SJCRH30 (cell line): Measurements from ENCODE around the gene AMH. TPM values are rescaled to one million over a fixed set of nuclear protein-coding genes. Genes with fewer than 3 reads are reported as not detected.
"Not testable (repeated sequence)": the region's sequence is repeated elsewhere in the genome, so short reads cannot be mapped to it uniquely, and the experiment has no call there.

ENCODE experiments used
- DNase-seq, 2 experiments: peaks; one replicate each; pipeline ENCODE4 v3.0.0-alpha.2; 2015 to 2020
- H3K27ac ChIP-seq: fragments of 250-450 bp; sonication (Bioruptor Pico); 2 replicates; pipeline ENCODE4 v1.5.1; 2020; ENCODE audit warnings: mild to moderate bottlenecking, moderate library complexity
- H3K27me3 ChIP-seq: fragments of 250-450 bp; sonication (Bioruptor Pico); 2 replicates; pipeline ENCODE4 v1.5.1; 2020; ENCODE audit warnings: mild to moderate bottlenecking, moderate library complexity
- H3K36me3 ChIP-seq: fragments of 250-450 bp; sonication (Bioruptor Pico); 2 replicates; pipeline ENCODE4 v1.5.1; 2020; ENCODE audit warnings: mild to moderate bottlenecking, moderate library complexity
- H3K4me1 ChIP-seq: fragments of 250-450 bp; sonication (Bioruptor Pico); 2 replicates; pipeline ENCODE4 v1.5.1; 2020; ENCODE audit warnings: mild to moderate bottlenecking, moderate library complexity
- H3K4me3 ChIP-seq: fragments of 250-450 bp; sonication (Bioruptor Pico); 2 replicates; pipeline ENCODE4 v1.5.1; 2020; ENCODE audit warnings: mild to moderate bottlenecking, moderate library complexity
- H3K9me3 ChIP-seq: fragments of 250-450 bp; sonication (Bioruptor Pico); replicated peaks from 2 replicates; pipeline ENCODE4 v1.5.1; 2020; ENCODE audit warnings: mild to moderate bottlenecking, moderate library complexity
- total RNA-seq: library from RNA; depleted of rRNA; stranded (reverse); fragments of >200 nt; shearing (Covaris generic); gene quantifications from 2 replicates; pipeline ENCODE4 v1.2.3, GENCODE V29; 2014; rRNA removed

Gene AMH
- total RNA-seq = 6.9 and 11.5 TPM in 2 replicates

DNA sequence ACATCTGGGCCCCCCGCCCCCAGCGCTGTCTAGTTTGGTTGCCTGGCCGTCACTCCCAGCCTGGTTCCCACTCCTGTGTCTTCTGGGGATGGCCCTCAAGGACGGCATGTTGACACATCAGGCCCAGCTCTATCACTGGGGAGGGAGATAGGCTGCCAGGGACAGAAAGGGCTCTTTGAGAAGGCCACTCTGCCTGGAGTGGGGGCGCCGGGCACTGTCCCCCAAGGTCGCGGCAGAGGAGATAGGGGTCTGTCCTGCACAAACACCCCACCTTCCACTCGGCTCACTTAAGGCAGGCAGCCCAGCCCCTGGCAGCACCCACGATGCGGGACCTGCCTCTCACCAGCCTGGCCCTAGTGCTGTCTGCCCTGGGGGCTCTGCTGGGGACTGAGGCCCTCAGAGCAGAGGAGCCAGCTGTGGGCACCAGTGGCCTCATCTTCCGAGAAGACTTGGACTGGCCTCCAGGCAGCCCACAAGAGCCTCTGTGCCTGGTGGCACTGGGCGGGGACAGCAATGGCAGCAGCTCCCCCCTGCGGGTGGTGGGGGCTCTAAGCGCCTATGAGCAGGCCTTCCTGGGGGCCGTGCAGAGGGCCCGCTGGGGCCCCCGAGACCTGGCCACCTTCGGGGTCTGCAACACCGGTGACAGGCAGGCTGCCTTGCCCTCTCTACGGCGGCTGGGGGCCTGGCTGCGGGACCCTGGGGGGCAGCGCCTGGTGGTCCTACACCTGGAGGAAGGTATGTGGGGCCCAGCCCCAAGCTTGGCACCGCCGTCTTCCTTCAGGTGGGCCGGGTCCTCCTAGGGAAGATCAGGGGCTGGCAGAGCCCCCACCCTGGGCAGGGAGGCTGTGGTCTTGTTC is at the start of gene AMH:
Gene AMH, plus strand, starts transcription at position 314 of the 857 bp plus-strand sequence. Its CDS starts 10 bp downstream, at position 324.
- peaks cover 67% of the 10 kb centered on the region for H3K36me3 ChIP-seq
- H3K4me1 ChIP-seq = no peaks in the 10 kb centered on the region
- H3K9me3 ChIP-seq = no peaks in the 10 kb centered on the region
- H3K27ac ChIP-seq = no peak within 1 kb of the TSS
- H3K27me3 ChIP-seq = no peaks in the 10 kb centered on the region
- no peak for DNase-seq
- H3K4me3 ChIP-seq = no peak within 1 kb of the TSS

DNA sequence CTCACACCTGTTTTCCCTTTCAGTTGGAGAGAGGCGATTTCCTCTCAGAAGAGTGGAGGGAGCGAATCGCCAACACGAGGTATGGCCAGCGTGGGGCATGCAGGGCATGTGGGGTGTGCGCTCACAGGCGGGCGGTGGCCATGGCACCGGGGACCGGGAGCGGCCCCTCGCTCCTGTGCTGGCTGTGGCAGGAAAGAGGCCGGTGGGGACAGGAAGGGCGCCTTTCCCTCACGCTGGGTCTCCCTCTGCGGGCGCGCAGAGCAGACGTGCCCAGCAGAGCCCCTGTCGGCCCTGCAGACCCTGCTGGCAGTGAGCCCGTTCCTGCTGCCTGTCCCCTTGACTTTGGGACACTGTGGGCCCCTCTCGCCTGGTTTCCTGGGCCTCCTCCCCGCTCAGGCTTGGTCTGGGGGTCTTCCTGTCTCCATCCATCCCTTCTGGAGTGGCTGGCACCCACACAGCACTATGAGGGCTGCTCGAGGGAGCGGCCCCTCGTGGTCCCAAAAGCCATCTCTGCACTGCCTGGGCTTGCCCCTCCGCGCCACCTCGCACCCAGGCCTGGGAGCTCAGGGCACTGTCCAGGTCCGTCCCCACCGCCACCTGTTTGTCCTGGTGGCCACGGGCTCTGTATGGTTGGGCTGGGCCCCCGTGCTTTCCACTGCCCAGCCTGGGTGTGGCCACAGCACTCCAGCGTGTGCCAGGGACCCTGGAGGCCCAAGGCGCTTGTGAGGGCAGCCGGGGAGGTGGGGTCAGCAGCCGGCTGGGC is 49.1 kb upstream of the AMH start:
- H3K4me1 ChIP-seq = no peaks in the 10 kb centered on the region
- peaks cover 8% of the 10 kb centered on the region for H3K36me3 ChIP-seq

DNA sequence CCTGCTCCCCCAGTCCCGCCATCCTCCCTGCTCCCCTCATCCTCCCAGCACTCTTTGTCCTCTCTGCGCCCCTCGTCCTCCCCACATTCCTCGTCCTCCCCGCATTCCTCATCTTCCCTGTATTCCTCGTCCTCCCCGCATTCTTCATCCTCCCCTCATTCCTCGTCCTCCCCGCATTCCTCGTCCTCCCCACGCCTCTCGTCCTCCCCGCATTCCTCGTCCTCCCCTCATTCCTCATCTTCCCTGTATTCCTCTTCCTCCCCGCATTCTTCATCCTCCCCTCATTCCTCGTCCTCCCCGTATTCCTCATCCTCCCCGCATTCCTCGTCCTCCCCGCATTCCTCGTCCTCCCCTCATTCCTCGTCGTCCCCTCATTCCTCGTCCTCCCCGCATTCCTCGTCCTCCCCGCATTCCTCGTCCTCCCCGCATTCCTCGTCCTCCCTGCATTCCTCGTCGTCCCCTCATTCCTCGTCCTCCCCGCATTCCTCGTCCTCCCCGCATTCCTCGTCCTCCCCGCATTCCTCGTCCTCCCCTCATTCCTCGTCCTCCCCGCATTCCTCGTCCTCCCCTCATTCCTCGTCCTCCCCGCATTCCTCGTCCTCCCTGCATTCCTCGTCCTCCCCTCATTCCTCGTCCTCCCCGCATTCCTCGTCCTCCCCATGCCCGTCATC is 48.4 kb upstream of the AMH start:
- H3K27ac ChIP-seq, H3K27me3 ChIP-seq, H3K4me1 ChIP-seq, H3K36me3 ChIP-seq, DNase-seq, H3K4me3 ChIP-seq, H3K9me3 ChIP-seq: not testable (repeated sequence)

More for the DNA sequence above, 49.1 kb upstream of the AMH start:
- Histone ChIP-seq H3K4me3 (no peak overlapping the region), H3K27ac (no peak overlapping the region), H3K27me3 (no peaks in the 10 kb centered on the region), H3K9me3 (no peaks in the 10 kb centered on the region)
- DNase-seq = no peak

DNA sequence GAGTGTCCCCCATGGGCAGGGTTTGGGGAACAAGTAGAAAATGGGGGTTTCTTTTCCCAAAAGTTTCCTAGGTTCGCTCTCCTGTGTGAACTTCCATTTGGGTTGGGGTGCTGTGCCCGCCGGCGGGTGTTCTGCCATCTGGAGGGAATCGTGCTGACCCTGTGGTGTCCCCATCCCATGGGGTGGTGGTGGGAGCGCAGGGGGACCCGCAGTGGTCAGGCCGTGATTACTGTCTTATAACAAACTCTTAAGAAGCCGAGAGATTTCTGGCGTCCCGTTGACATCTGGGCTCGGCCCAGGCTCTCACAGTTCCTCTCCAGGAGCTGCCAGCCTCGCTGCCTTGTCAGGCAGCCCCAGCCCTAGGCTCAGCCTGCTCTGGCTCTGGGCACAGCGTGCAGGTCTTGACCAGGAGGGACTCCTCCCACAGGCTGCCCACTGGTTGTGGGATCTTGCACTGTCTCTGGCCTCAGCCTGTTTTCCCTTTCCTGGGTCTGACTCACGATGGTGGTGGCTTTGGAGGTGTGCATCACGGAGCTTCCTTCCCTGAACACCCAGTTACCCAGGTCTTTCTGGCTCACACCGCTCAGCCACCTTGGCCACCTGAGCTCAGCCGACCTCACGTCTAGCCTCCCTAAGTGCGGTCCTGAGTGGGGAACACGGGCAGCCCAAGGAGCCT is 47.5 kb upstream of the AMH start:
- no peaks in the 10 kb centered on the region; the same call in 1 of the 2 replicates for H3K36me3 ChIP-seq
- H3K4me3 ChIP-seq = no peak overlapping the region
- H3K27ac ChIP-seq = no peak overlapping the region
- no peaks in the 10 kb centered on the region for H3K4me1 ChIP-seq
- no peaks in the 10 kb centered on the region for H3K27me3 ChIP-seq
- H3K9me3 ChIP-seq = no peaks in the 10 kb centered on the region
- no peak for DNase-seq

DNA sequence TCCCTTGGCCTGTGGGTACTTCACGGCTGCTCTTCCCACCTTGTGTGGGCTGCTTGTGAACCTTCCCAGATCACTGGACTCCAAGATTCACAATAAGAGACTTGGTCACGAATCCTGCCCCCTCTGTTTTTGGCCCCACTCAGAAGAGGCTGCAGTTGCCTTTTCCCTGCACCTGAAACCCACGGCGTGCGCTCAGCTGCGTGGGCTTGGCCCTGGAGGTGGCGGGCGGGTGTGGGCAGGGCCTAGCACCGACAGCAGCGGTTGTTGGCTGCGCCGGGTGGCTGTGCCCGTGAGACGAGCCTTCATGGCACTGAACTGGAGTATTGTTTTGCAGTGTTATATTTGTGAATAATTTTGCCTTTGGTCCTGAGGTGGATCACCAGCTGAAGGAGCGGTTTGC is 46.8 kb upstream of the AMH start:
- H3K36me3 ChIP-seq = no peaks in the 10 kb centered on the region; the same call in 1 of the 2 replicates

DNA sequence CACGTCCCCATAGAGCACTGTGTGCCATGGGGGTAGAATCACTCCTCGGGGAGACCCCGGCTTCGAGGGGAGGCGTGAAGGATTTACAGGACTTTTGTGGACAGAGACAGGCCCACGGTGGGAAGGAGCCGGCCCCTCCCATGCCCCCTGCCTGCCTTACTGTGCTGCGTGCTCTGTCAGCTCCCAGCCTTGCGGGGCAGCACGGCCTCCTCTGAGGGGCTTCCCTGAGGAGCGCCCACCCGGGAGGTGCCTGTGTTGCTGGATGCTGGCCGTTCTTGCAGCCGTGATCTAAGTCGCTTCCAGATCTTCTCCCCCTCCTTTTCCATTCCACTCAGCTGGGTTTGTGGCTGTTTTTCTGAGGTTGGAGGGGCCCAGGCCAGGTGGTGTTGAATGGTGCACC is 42.1 kb upstream of the AMH start:
- no peak overlapping the region for H3K4me3 ChIP-seq
- H3K9me3 ChIP-seq = no peaks in the 10 kb centered on the region
- no peak for DNase-seq
- H3K4me1 ChIP-seq = peaks cover 8% of the 10 kb centered on the region
- H3K27me3 ChIP-seq = no peaks in the 10 kb centered on the region
- H3K27ac ChIP-seq = no peak overlapping the region
- H3K36me3 ChIP-seq = peaks cover 23% of the 10 kb centered on the region

More for the DNA sequence above, 46.8 kb upstream of the AMH start:
- Histone ChIP-seq H3K27ac (no peak overlapping the region), H3K9me3 (no peaks in the 10 kb centered on the region), H3K4me3 (no peak overlapping the region), H3K27me3 (no peaks in the 10 kb centered on the region), H3K4me1 (no peaks in the 10 kb centered on the region)
- DNase-seq = no peak

DNA sequence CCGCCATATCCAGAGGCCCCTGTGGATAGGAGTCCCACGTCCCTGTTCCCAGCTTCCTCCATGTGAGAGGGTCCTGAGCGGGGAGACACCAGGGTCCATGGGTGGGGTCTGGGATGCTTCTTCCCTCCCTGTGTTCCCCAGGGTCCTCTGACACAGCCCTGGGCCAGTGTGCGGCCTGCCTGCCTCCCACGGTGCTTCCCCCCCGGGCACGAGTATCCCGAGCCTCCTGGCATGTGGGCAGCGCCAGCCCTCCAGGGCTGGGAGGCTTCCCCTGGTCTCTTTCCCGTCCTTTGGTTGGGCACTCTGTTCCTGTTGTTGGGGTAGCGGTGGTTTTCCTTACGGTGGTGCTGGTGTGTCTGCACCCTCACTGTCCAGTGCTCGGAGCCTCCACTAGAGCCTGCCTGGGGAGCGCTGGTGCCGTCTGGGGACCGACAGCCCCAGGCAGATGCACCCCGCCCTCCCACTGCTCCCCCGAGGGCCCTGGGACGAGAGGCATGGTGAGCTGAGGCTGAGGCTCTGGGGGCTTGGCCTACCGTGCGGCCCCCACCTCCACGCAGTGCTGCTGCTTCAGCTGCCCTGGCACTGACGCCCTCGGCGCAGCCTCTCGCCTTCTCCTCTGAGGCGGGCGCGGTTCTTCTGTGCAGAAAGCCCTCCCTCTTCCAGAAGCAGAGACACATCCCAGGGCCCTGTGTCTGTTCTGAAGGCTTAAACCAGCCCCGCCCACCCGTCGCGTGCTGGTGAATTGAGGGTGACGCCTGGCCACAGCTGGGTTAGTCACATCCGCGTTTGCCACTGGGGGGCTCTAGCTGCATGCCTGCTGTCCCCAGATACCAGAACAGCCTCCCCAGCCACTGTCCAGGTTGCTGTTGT is 40.9 kb upstream of the AMH start:
- H3K27ac ChIP-seq = no peak overlapping the region
- H3K4me1 ChIP-seq = peaks cover 14% of the 10 kb centered on the region
- peaks cover 28% of the 10 kb centered on the region for H3K36me3 ChIP-seq
- H3K9me3 ChIP-seq = no peaks in the 10 kb centered on the region
- H3K27me3 ChIP-seq = no peaks in the 10 kb centered on the region
- peak; percentile 90 to 91 for DNase-seq
- H3K4me3 ChIP-seq = no peak overlapping the region

DNA sequence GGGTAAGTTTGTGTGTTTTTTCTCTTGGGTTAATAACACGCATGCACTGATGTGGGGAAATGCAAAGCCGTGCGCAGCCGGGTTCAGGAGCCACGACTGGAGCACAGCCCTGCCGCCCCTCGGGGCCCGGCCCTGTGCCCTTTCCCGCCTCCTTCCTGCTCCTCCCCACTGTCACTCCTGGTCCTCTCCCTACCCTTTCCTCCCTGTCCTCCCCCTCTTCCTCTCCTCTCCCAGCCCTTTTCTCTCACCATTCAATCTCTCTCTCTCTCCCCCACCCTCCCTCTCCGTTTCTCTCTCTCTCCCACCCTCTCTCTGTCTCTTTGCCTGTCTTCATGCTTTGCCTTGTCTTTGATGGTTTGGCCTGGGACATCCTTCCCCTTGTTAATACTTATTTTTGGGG is 40.1 kb upstream of the AMH start:
- peaks cover 28% of the 10 kb centered on the region for H3K36me3 ChIP-seq
- H3K27me3 ChIP-seq = no peaks in the 10 kb centered on the region
- no peak overlapping the region for H3K27ac ChIP-seq
- DNase-seq = no peak
- H3K4me3 ChIP-seq = no peak overlapping the region
- peaks cover 19% of the 10 kb centered on the region for H3K4me1 ChIP-seq
- no peaks in the 10 kb centered on the region for H3K9me3 ChIP-seq

DNA sequence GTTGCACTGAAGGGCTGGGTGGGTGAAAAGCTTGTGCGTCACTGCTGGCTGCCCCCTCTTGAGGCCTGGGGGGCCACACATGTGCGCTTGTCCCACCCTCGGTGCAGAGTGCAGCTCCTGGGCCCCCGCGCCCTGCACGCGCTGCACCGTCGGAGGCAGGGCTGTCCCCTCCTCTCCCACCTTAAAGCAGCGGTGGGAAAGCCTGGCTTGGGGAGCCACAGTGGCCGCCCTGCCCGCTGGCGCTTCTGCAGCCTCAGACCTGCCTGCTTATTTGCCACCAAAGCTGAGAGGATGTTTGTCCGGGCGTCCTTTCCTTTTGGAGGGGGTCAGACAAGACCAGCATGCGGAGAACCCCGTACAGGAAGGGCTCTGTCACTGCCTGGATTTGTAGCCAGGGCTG is 39.7 kb upstream of the AMH start:
- Histone ChIP-seq H3K9me3 (no peaks in the 10 kb centered on the region), H3K36me3 (peaks cover 29% of the 10 kb centered on the region), H3K4me3 (no peak overlapping the region), H3K4me1 (peaks cover 23% of the 10 kb centered on the region), H3K27me3 (no peaks in the 10 kb centered on the region), H3K27ac (no peak overlapping the region)
- DNase-seq = no peak

DNA sequence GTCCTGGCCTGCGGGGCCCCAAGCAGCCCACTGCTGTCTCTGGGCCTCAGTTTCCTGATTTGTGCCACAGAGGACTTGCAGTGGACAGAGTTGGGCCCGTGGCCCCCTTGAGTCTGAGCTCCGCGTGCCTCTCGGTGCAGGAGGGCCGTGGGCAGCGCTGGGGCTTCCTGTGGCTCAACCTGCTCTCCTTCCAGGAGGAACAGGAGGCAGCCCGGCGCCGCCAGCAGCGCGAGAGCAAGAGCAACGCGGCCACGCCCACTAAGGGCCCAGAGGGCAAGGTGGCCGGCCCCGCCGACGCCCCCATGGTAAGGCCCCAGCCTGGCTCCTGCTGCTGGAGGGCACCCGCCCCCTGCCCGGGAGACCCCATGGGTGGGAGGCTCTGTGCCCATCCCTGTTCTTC is 38.9 kb upstream of the AMH start:
- H3K27ac ChIP-seq = no peak overlapping the region
- H3K4me1 ChIP-seq = peaks cover 31% of the 10 kb centered on the region
- no peak overlapping the region for H3K4me3 ChIP-seq
- no peaks in the 10 kb centered on the region for H3K27me3 ChIP-seq
- H3K36me3 ChIP-seq = peaks cover 37% of the 10 kb centered on the region
- no peaks in the 10 kb centered on the region for H3K9me3 ChIP-seq
- no peak for DNase-seq

DNA sequence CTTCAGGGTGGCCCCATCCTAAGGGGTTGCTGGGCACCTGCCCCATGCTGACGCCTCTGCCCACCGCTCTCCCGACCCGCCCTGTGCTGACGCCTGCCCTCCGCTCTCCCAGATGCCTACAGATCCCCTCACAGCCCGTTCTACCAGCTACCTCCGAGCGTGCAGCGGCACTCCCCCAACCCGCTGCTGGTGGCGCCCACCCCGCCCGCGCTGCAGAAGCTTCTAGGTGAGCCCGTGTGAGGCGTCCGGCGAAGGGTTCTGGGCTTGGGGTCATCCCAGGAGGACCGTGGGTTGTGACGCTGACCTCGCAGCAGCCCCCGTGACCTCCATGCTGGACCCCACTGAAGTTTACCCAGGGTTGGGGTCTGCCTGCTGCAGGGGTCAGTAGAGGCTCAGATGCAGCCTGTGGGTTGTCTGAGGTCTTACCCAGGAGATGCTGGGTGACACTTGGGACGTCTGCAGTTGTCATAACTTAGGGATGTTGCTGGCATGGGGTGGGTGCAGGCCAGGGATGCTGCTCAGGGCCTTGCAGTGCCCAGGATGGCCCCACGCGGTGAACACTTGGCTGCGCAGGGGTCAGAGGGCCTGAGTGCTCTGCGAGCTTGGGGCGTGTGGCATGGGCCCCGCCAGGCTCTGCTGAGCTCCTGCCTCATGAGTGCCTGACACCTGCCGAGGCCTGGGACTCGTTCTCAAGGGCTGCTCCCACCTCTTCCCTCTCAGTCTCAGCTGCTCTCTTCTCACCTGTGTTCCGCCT is 38.0 kb upstream of the AMH start:
- H3K4me1 ChIP-seq = peaks cover 32% of the 10 kb centered on the region
- H3K27me3 ChIP-seq = no peaks in the 10 kb centered on the region
- DNase-seq = no peak
- H3K27ac ChIP-seq = no peak overlapping the region
- H3K9me3 ChIP-seq = no peaks in the 10 kb centered on the region
- no peak overlapping the region for H3K4me3 ChIP-seq
- H3K36me3 ChIP-seq = peaks cover 46% of the 10 kb centered on the region

DNA sequence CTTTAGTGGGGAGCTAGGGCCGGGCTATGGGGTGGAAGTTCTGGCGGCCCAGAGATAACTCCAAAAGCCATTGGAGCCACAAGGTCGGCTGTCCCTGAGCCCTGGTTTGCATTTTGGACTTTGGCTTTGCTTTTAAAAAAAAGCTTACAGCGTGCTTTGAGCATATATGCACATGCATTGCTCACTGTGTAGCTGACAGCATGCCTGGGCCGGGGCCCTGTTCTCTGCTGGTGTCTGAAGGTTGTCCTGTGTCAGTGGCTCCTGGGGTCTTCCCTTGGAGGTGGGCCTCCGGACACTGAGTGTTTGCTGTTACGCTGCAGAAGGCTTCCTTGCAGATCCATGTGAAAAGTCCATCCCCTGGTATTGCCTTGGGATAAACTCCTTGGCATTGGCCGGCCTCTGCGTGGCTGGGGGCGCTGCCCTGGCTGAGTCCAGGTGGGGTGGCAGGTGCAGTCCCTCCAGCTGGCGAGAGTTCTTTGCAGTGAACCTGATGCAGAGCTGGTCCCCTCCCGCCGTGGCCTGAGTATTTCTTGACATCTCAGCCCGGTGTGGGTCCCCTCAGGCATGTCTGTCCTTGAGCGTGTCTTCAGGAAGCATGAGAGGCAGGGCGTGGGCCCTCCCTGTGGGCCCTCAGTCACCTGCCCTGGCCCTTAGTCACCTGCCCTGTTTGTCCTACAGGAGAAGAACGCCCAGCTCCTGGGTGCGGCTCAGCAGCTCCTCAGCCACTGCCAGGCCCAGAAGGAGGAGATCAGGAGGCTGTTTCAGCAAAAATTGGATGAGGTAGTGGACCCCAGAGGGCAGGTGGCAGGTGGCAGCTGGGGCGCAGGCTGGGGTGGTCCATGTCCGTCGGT is 36.0 kb upstream of the AMH start:
- peaks cover 56% of the 10 kb centered on the region for H3K36me3 ChIP-seq
- H3K9me3 ChIP-seq = no peaks in the 10 kb centered on the region
- DNase-seq = no peak
- peaks cover 28% of the 10 kb centered on the region for H3K4me1 ChIP-seq
- H3K4me3 ChIP-seq = no peak overlapping the region
- H3K27ac ChIP-seq = peak overlapping the region; percentile 91
- H3K27me3 ChIP-seq = no peaks in the 10 kb centered on the region
